Glutamatergic neuron (in vitro differentiated cells): ENCODE data around the gene ROR2. TPM values are rescaled to one million over a fixed set of nuclear protein-coding genes. Genes with fewer than 3 reads are reported as not detected.

ENCODE experiments used
- DNase-seq: peaks from one replicate; pipeline ENCODE4 v3.0.0; 2022
- H3K27ac Mint-ChIP-seq: one replicate; pipeline ENCODE4 v1.8.0; 2020; ENCODE audit warnings: mild to moderate bottlenecking, mixed read lengths, inconsistent platforms; ENCODE audit not compliant: unreplicated experiment
- H3K27me3 Mint-ChIP-seq: one replicate; pipeline ENCODE4 v1.8.0; 2020; ENCODE audit warnings: mild to moderate bottlenecking, moderate library complexity, mixed read lengths, inconsistent platforms; ENCODE audit not compliant: unreplicated experiment
- H3K36me3 Mint-ChIP-seq: one replicate; pipeline ENCODE4 v1.8.0; 2020; ENCODE audit warnings: mild to moderate bottlenecking, mixed read lengths, inconsistent platforms; ENCODE audit not compliant: unreplicated experiment
- H3K4me1 Mint-ChIP-seq: one replicate; pipeline ENCODE4 v1.8.0; 2020; ENCODE audit warnings: mild to moderate bottlenecking, low read depth, mixed read lengths, inconsistent platforms; ENCODE audit not compliant: unreplicated experiment
- H3K4me3 Mint-ChIP-seq: one replicate; pipeline ENCODE4 v1.8.0; 2020; ENCODE audit warnings: mild to moderate bottlenecking, mixed read lengths, inconsistent platforms; ENCODE audit not compliant: unreplicated experiment
- H3K9me3 Mint-ChIP-seq: one replicate; pipeline ENCODE4 v1.8.0; 2020; ENCODE audit warnings: mild to moderate bottlenecking, moderate library complexity, mixed read lengths, inconsistent platforms; ENCODE audit not compliant: unreplicated experiment
- CTCF ChIP-seq: fragments of 200-600 bp; sonication (generic); IDR thresholded peaks from one replicate; pipeline ENCODE4 v1.5.0; 2021; ENCODE audit not compliant: partially characterized antibody, unreplicated experiment
- total RNA-seq: library from RNA; stranded (reverse); fragmentation: NEBNext Ultra II Directional; extraction: Animal tissue kit (Norgen Biotek cat#: 25700); gene quantifications from one replicate; pipeline ENCODE4 v1.2.1, GENCODE V29; 2021; ENCODE audit not compliant: unreplicated experiment

ROR2 gene
- total RNA-seq, 1 donor from 2014 or later: 51.1 TPM

- DNase-seq: no peak
- peak overlapping the region; percentile 51 for H3K4me3 Mint-ChIP-seq
- H3K27me3 Mint-ChIP-seq: no peaks in the 10 kb centered on the region
- peaks cover 17% of the 10 kb centered on the region for H3K9me3 Mint-ChIP-seq
- peaks cover 30% of the 10 kb centered on the region for H3K4me1 Mint-ChIP-seq
- TF ChIP-seq CTCF: no peak
- peak overlapping the region; percentile 78 for H3K27ac Mint-ChIP-seq
- H3K36me3 Mint-ChIP-seq: peaks cover 6% of the 10 kb centered on the region
Observed at GRCh38 chr9:91935066-91935749, 14.8 kb downstream of the ROR2 start.

GRCh38 chr9:91934654-91935053 lies 15.4 kb downstream of the ROR2 start:
- peaks cover 19% of the 10 kb centered on the region for H3K9me3 Mint-ChIP-seq
- H3K4me1 Mint-ChIP-seq: peaks cover 27% of the 10 kb centered on the region
- H3K27me3 Mint-ChIP-seq: no peaks in the 10 kb centered on the region
- H3K36me3 Mint-ChIP-seq: peaks cover 10% of the 10 kb centered on the region
- no peak for DNase-seq
- TF ChIP-seq CTCF: no peak
- peak overlapping the region; percentile 51 for H3K4me3 Mint-ChIP-seq
- peak overlapping the region; percentile 78 for H3K27ac Mint-ChIP-seq

GRCh38 chr9:91933556-91934352 lies 16.3 kb downstream of the ROR2 start:
- H3K36me3 Mint-ChIP-seq: peaks cover 19% of the 10 kb centered on the region
- DNase-seq: no peak
- no peak for TF ChIP-seq CTCF
- H3K4me1 Mint-ChIP-seq: peaks cover 27% of the 10 kb centered on the region
- peak overlapping the region; percentile 74 for H3K27ac Mint-ChIP-seq
- H3K4me3 Mint-ChIP-seq: peak overlapping the region; percentile 0
- no peaks in the 10 kb centered on the region for H3K27me3 Mint-ChIP-seq
- peaks cover 23% of the 10 kb centered on the region for H3K9me3 Mint-ChIP-seq

GRCh38 chr9:91930475-91930874 lies 19.6 kb downstream of the ROR2 start:
- TF ChIP-seq CTCF: no peak
- peaks cover 16% of the 10 kb centered on the region for H3K4me1 Mint-ChIP-seq
- peaks cover 5% of the 10 kb centered on the region for H3K27me3 Mint-ChIP-seq
- peaks cover 20% of the 10 kb centered on the region for H3K9me3 Mint-ChIP-seq
- peaks cover 34% of the 10 kb centered on the region for H3K36me3 Mint-ChIP-seq
- H3K4me3 Mint-ChIP-seq: no peak overlapping the region
- H3K27ac Mint-ChIP-seq: no peak overlapping the region
- no peak for DNase-seq

GRCh38 chr9:91929331-91929730 lies 20.7 kb downstream of the ROR2 start:
- H3K27me3 Mint-ChIP-seq: peaks cover 7% of the 10 kb centered on the region
- H3K27ac Mint-ChIP-seq: no peak overlapping the region
- no peak for DNase-seq
- H3K9me3 Mint-ChIP-seq: peaks cover 22% of the 10 kb centered on the region
- no peak for TF ChIP-seq CTCF
- H3K4me3 Mint-ChIP-seq: no peak overlapping the region
- peaks cover 39% of the 10 kb centered on the region for H3K36me3 Mint-ChIP-seq
- H3K4me1 Mint-ChIP-seq: peaks cover 11% of the 10 kb centered on the region
